Stimulated activated CD4-positive, alpha-beta T cell treated with anti-CD3 and anti-CD28 coated beads, Interleukin-1b, Interleukin-23, amount 100 ng/mL, for 4 hours (primary cell): Measurements from ENCODE around the gene DNAJC18.

Source experiments
- DNase-seq, 2 donors: peaks; one replicate each; pipeline ENCODE4 v3.0.0-alpha.2; 2020; ENCODE audit warnings: low read depth in 2 of 2

DNAJC18 gene

GRCh38 chr5:139368613-139369012, 70.7 kb downstream of the DNAJC18 start:
- no peak for DNase-seq

- DNase-seq = no peak
Observed at GRCh38 chr5:139364466-139364865, 74.9 kb downstream of the DNAJC18 start.

DNA sequence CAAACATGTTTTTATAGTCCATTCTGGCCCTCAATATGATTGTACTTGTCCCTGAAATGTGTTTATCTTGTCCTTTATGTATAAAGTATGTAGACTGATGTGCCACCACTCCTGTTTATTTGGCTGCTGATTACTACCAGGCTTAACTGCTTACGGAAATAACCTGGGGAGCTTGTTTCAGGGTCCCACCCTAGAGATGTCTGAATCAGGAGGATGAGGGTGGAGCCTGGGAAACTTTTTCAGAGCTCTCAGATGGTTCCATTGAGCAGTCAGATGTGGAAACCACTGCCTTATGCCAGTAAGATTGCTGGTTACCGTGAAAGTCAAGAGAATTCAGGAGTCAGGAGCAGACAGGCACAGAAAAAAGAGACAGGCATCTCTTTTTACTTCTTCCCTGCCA, 75.4 kb downstream of the DNAJC18 start:
- DNase-seq = no peak

DNA sequence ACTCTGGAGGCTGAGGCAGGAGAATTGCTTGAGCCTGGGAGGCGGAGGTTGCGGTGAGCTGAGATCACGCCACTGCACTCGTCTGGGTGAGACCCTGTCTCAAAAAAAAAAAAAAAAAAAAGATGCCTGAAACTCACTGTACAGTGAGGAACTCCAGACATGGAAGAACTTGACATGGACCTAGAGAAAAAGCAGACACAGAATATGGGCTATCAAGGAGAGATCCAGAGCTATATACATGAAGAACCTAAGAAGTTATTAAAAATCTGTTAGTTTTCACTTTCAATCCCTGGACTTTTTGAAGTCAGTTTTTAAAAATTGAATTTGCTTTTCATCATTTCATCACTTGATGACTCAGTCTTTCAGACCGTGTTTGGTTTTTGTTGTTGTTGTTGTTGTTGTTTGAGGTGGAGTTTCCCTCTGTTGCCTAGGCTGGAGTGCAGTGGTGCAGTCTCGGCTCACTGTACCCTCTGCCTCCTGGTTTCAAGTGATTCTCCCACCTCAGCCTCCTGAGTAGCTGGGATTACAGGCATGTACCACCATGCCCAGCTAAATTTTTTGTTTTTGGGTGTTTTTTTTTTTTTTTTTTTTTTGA, 77.4 kb downstream of the DNAJC18 start:
- DNase-seq = no peak

GRCh38 chr5:139360384-139360783, 78.9 kb downstream of the DNAJC18 start:
- no peak for DNase-seq
